B cell (primary cell): Measurements from ENCODE around the gene CADPS. TPM values are rescaled to one million over a fixed set of nuclear protein-coding genes. Genes with fewer than 3 reads are reported as not detected.

Source experiments
- ATAC-seq: fragments of 200-7000 bp; cut with Tn5 transposase; one replicate; pipeline ENCODE4 v1.10.0; 2021; ENCODE audit warnings: low read depth, mild to moderate bottlenecking, moderate number of reproducible peaks, moderate library complexity
- CTCF ChIA-PET: fragments of 350-600 bp; sonication (Branson Sonifier 250); formaldehyde crosslinking; loops from one replicate; lab custom pipeline; 2021; ENCODE audit warnings: antibody characterized with exemption, inconsistent platforms; lab: Charles Lee
- POLR2A ChIA-PET: fragments of 350-600 bp; sonication (Branson Sonifier 250); formaldehyde crosslinking; loops from one replicate; lab custom pipeline; 2021; ENCODE audit warnings: antibody characterized with exemption; lab: Charles Lee
- DNase-seq: peaks from one replicate; pipeline ENCODE4 v3.0.0; 2013
- H2AFZ ChIP-seq: 2 replicates; pipeline ENCODE4 v1.6.1; 2012; ENCODE audit warnings: mild to moderate bottlenecking, low read depth, low read length; ENCODE audit not compliant: insufficient read depth, poor library complexity, severe bottlenecking
- H3K27ac ChIP-seq, 2 donors: 1 replicate in 1 of 2; 2 replicates in 1 of 2; pipeline ENCODE4 v1.5.1; 2012 to 2013; ENCODE audit warnings: low read length in 2 of 2, mild to moderate bottlenecking in 2 of 2, moderate library complexity in 1 of 2
- H3K27me3 ChIP-seq, 4 experiments: fragments of 200-600 bp in 1 of 4; sonication (generic) in 1 of 4; replicated peaks in 1 of 4; 1 replicate in 2 of 4; 2 replicates in 2 of 4; pipeline versions ENCODE4 v1.6.1 to v1.7.0; 2013 to 2016; ENCODE audit warnings: low read length in 3 of 4, mild to moderate bottlenecking in 2 of 4, mixed read lengths in 1 of 4, moderate library complexity in 1 of 4; ENCODE audit not compliant: insufficient read depth in 4 of 4, control insufficient read depth in 3 of 4; ENCODE audit errors: control extremely low read depth in 1 of 4
- H3K36me3 ChIP-seq, 2 experiments: replicated peaks in 1 of 2; 1 replicate in 1 of 2; 2 replicates in 1 of 2; pipeline versions ENCODE4 v1.6.1 to v1.7.1; 2013; ENCODE audit warnings: low read length in 1 of 2; ENCODE audit not compliant: insufficient read depth in 2 of 2, control insufficient read depth in 1 of 2; ENCODE audit errors: control extremely low read depth in 1 of 2, extremely low read depth in 1 of 2
- H3K4me1 ChIP-seq, 2 donors: fragments of 200-600 bp in 1 of 2; sonication (generic) in 1 of 2; 1 replicate in 1 of 2; 2 replicates in 1 of 2; pipeline versions ENCODE4 v1.5.1 to v1.6.1; 2013 to 2017; ENCODE audit warnings: low read length in 2 of 2; ENCODE audit not compliant: control insufficient read depth in 2 of 2, insufficient read depth in 2 of 2
- H3K4me2 ChIP-seq: replicated peaks from 2 replicates; pipeline ENCODE3; 2012; ENCODE audit warnings: mild to moderate bottlenecking, low read depth, low read length; ENCODE audit not compliant: poor library complexity, severe bottlenecking
- H3K4me3 ChIP-seq, 5 experiments: fragments of 200-600 bp in 1 of 5; sonication (generic) in 1 of 5; 1 replicate in 3 of 5; 2 replicates in 2 of 5; pipeline versions ENCODE4 v1.5.1 to v1.7.0; 2011 to 2016; ENCODE audit warnings: low read length in 4 of 5, mild to moderate bottlenecking in 4 of 5, low read depth in 2 of 5, control low read depth in 1 of 5, moderate library complexity in 1 of 5; ENCODE audit not compliant: insufficient read depth in 1 of 5; ENCODE audit errors: control extremely low read depth in 1 of 5, extremely low read depth in 1 of 5
- H3K79me2 ChIP-seq: fragments of 200-600 bp; sonication (generic); one replicate; pipeline ENCODE4 v1.6.0; 2016; ENCODE audit warnings: low read length; ENCODE audit not compliant: control insufficient read depth, insufficient read depth
- H3K9ac ChIP-seq: fragments of 200-600 bp; sonication (generic); 2 replicates; pipeline ENCODE4 v1.6.1; 2017; ENCODE audit warnings: mild to moderate bottlenecking, low read length, moderate library complexity
- H3K9me3 ChIP-seq, 3 donors: one replicate each; pipeline versions ENCODE4 v1.6.1 to v1.7.1; 2013; ENCODE audit warnings: low read length in 2 of 3; ENCODE audit not compliant: control insufficient read depth in 2 of 3, insufficient read depth in 1 of 3; ENCODE audit errors: control extremely low read depth in 1 of 3
- H4K20me1 ChIP-seq: 2 replicates; pipeline ENCODE4 v1.6.0; 2012; ENCODE audit warnings: mild to moderate bottlenecking, low read length; ENCODE audit not compliant: insufficient read depth, control insufficient read depth, poor library complexity, severe bottlenecking
- H3K27ac Mint-ChIP-seq: one replicate; pipeline ENCODE4 v1.8.0; 2021; ENCODE audit warnings: mixed read lengths
- H3K27me3 Mint-ChIP-seq: one replicate; pipeline ENCODE4 v1.8.0; 2021; ENCODE audit warnings: mixed read lengths
- H3K4me1 Mint-ChIP-seq: one replicate; pipeline ENCODE4 v1.8.0; 2021; ENCODE audit warnings: mixed read lengths
- H3K4me3 Mint-ChIP-seq: one replicate; pipeline ENCODE4 v1.8.0; 2021; ENCODE audit warnings: mixed read lengths
- H3K9me3 Mint-ChIP-seq: one replicate; pipeline ENCODE4 v1.8.0; 2022; ENCODE audit warnings: mixed read lengths; ENCODE audit not compliant: insufficient read depth
- EZH2 ChIP-seq: IDR thresholded peaks from 2 replicates; pipeline ENCODE4 v1.6.1; 2012; ENCODE audit warnings: borderline replicate concordance, low read depth, mild to moderate bottlenecking, moderate library complexity, low read length; ENCODE audit not compliant: insufficient read depth, poor library complexity, severe bottlenecking
- WGBS: methylation state at CpG from one replicate; pipeline ENCODE4 v1.1.5; 2013; ENCODE audit warnings: missing lambda C conversion rate; ENCODE audit not compliant: insufficient coverage; 5-methylcytosine and 5-hydroxymethylcytosine counted together
- intact Hi-C: fragments of 100-400 bp; cut with micrococcal nuclease; formaldehyde crosslinking; loops from one replicate; pipeline ENCODE4 v1.10.0; 2022
- polyA plus RNA-seq: library from polyadenylated mRNA; depleted of rRNA; stranded (reverse); fragments of >200 nt; gene quantifications from 2 replicates; pipeline ENCODE4 v1.2.3, GENCODE V29; 2012
- total RNA-seq, 2 donors: library from RNA; stranded (reverse); fragments of 120-200 nt in 1 of 2; gene quantifications; 1 replicate in 1 of 2; 2 replicates in 1 of 2; pipeline versions ENCODE4 v1.2.3 to v1.2.4, GENCODE V29; 2013 to 2022
- TF ChIP-seq, protein P1 (sequence below): fragments of 200-600 bp; IDR thresholded peaks from one replicate; pipeline ENCODE4 v1.8.0; 2022; ENCODE audit warnings: antibody characterized with exemption, mild to moderate bottlenecking

The CADPS gene
- total and polyA plus RNA-seq, 2 donors (not counting 1 experiment from before 2014, with no cell fraction given): 0.16 to 0.22 TPM

- WGBS: 80% methylated on average over 4 of the region's 6 CpGs
- H2AFZ ChIP-seq: no peak overlapping the region
- no peak overlapping the region for H3K27ac Mint-ChIP-seq
- H3K4me1 Mint-ChIP-seq: no peaks in the 10 kb centered on the region
- CTCF ChIA-PET: no interaction called here
- POLR2A ChIA-PET: no interaction called here
- peaks cover 4% of the 10 kb centered on the region for H3K27me3 Mint-ChIP-seq
- H3K27me3 ChIP-seq: no peaks in the 10 kb centered on the region
- no peak overlapping the region for H3K9ac ChIP-seq
- H3K9me3 ChIP-seq: no peaks in the 10 kb centered on the region
- DNase-seq (no peak), ATAC-seq (no peak)
- no peak overlapping the region for H3K4me3 ChIP-seq
- no peak overlapping the region for H3K4me2 ChIP-seq
- H3K27ac ChIP-seq: no peak overlapping the region
- no peaks in the 10 kb centered on the region for H3K79me2 ChIP-seq
- no peak overlapping the region for H3K4me3 Mint-ChIP-seq
- TF ChIP-seq EZH2: no peak
- TF ChIP-seq, protein P1, sequence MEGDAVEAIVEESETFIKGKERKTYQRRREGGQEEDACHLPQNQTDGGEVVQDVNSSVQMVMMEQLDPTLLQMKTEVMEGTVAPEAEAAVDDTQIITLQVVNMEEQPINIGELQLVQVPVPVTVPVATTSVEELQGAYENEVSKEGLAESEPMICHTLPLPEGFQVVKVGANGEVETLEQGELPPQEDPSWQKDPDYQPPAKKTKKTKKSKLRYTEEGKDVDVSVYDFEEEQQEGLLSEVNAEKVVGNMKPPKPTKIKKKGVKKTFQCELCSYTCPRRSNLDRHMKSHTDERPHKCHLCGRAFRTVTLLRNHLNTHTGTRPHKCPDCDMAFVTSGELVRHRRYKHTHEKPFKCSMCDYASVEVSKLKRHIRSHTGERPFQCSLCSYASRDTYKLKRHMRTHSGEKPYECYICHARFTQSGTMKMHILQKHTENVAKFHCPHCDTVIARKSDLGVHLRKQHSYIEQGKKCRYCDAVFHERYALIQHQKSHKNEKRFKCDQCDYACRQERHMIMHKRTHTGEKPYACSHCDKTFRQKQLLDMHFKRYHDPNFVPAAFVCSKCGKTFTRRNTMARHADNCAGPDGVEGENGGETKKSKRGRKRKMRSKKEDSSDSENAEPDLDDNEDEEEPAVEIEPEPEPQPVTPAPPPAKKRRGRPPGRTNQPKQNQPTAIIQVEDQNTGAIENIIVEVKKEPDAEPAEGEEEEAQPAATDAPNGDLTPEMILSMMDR: no peak
- intact Hi-C loops: no loop called here
- no peaks in the 10 kb centered on the region for H3K4me1 ChIP-seq
- no peaks in the 10 kb centered on the region for H3K36me3 ChIP-seq
- H4K20me1 ChIP-seq: no peaks in the 10 kb centered on the region
- no peaks in the 10 kb centered on the region for H3K9me3 Mint-ChIP-seq
These were observed 309.1 kb downstream of the CADPS start for GRCh38 chr3:62566022-62566557.

- no peak overlapping the region for H3K4me3 ChIP-seq
- Mint-ChIP-seq H3K4me3 (no peak overlapping the region), H3K4me1 (no peaks in the 10 kb centered on the region), H3K27me3 (peaks cover 4% of the 10 kb centered on the region), H3K27ac (no peak overlapping the region), H3K9me3 (no peaks in the 10 kb centered on the region)
- ATAC-seq (no peak), DNase-seq (no peak)
- no peaks in the 10 kb centered on the region for H3K27me3 ChIP-seq
- ChIA-PET POLR2A (no interaction called here), CTCF (no interaction called here)
- H3K4me1 ChIP-seq: no peaks in the 10 kb centered on the region
- H3K27ac ChIP-seq: no peak overlapping the region
- no peaks in the 10 kb centered on the region for H3K79me2 ChIP-seq
- H3K4me2 ChIP-seq: no peak overlapping the region
- H4K20me1 ChIP-seq: no peaks in the 10 kb centered on the region
- intact Hi-C loops: no loop called here
- H3K9me3 ChIP-seq: peaks cover 0 to 4% (median 0%) of the 10 kb centered on the region in 3 donors
- TF ChIP-seq, protein P1: no peak
- TF ChIP-seq EZH2: no peak
- no peak overlapping the region for H2AFZ ChIP-seq
- H3K36me3 ChIP-seq: no peaks in the 10 kb centered on the region
- no peak overlapping the region for H3K9ac ChIP-seq
These were observed 312.6 kb downstream of the CADPS start for GRCh38 chr3:62562596-62562995.
